ENCODE results near the gene PPP1R12B.
"Not testable (repeated sequence)": the region's sequence is repeated elsewhere in the genome, so short reads cannot be mapped to it uniquely, and the experiment has no call there.

Gene PPP1R12B

DNA sequence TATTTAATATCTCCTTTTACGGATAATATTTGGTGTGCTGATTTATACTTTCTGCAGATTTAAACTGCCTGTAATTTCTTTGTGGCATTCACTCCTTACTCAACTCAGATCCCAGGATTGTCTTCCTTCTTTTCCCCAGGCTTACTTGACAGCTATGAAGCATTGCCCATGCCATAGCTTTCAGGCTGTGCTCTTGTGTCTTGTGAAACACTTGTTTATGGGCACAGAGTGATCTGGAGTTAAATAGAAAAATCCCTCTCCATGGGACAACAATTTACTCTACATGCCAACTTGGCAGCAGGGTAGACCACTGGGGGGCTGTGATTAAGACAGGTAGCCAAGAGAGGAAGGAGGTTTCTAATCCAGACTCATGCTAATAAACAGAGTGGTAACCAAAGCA is 57.4 kb downstream of the PPP1R12B start:
- H3K36me3 ChIP-seq: no peaks in the 10 kb centered on the region
- no peaks in the 10 kb centered on the region for H3K27me3 ChIP-seq
- TF ChIP-seq CTCF (IDR thresholded peaks at IDR 0.05): no peak
- no peak overlapping the region for H3K27ac ChIP-seq
- H3K4me1 ChIP-seq (ENCODE audit: control insufficient read depth in 1 of 2, insufficient read depth in 1 of 2, low read depth in 1 of 2, low read length in 1 of 2): no peaks in the 10 kb centered on the region
- H3K9me3 ChIP-seq: no peaks in the 10 kb centered on the region
- no peak overlapping the region for H3K4me3 ChIP-seq (ENCODE audit: low read depth in 1 of 2, low read length in 1 of 2)

- not testable (repeated sequence) for H3K9me3 ChIP-seq; H3K27me3 ChIP-seq; H3K4me1 ChIP-seq (ENCODE audit: control insufficient read depth in 1 of 2, insufficient read depth in 1 of 2, low read depth in 1 of 2, low read length in 1 of 2); H3K36me3 ChIP-seq; H3K27ac ChIP-seq; H3K4me3 ChIP-seq (ENCODE audit: low read depth in 1 of 2, low read length in 1 of 2)
These were observed 58.4 kb downstream of the PPP1R12B start for GRCh38 chr1:202406896-202407295.

DNA sequence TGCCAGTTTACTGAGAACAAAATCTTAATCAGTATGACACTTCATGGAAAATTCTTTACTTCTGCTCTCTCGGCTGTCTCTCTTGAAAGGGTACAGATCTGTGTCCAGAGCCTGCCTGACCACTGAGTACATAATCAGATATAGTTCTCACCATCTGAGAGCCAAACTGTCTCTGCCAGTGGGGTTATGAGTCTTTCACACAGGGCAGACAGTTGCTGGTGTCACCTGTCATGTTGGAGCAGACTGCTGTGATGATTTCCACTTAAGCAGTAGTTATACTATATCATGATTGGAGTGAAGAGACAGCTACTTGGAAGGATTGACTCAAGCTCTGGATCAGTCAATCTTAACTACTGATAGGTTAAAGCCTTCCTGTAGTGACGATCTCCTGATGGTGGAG is 58.9 kb downstream of the PPP1R12B start:
- H3K27me3 ChIP-seq; H3K27ac ChIP-seq; H3K4me1 ChIP-seq (ENCODE audit: control insufficient read depth in 1 of 2, insufficient read depth in 1 of 2, low read depth in 1 of 2, low read length in 1 of 2); H3K36me3 ChIP-seq; H3K4me3 ChIP-seq (ENCODE audit: low read depth in 1 of 2, low read length in 1 of 2); H3K9me3 ChIP-seq: not testable (repeated sequence)

DNA sequence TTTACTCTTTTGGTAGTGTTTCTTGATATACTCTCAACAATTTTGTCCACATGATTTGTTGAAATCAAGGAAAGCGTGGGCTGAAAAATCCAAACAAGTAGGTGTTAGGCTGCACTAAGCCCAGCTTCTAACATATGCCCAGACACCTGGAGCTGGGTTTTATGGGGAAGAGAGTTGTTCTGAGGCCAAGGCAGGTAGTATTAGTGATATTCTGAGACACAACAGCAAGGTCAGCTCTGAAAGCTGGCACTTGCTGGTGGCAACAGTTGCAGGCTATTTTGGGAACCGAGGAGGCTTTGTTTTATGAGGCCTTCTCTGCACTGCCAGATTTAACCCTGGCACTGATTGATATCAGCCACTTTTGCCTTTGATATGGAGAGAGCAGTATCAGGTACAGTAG is 61.8 kb downstream of the PPP1R12B start:
- not testable (repeated sequence) for H3K9me3 ChIP-seq, H3K27me3 ChIP-seq, H3K36me3 ChIP-seq

DNA sequence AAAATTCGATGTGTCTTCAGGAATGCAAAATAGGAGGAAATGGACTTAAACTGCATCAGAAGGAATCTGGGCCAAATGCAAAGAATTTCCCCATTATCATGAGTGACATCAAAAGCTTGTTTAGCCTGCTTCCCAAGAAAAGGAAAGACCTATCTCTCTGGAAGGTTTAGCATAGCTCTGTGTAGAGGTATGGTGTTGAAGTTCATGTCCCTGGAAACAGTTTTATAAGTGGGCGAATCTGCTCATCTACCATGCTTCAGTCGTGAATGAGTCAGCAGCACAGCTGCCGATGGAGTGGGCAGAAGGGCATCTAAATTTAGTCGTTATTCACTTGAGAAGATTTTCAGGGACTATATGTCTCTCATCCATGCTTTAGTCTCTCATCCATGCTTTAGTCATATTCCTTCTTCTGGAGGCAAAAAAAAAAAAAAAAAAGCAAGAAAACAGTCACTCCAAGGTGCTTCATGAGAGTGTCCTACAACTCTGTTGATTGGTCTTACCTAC is 62.4 kb downstream of the PPP1R12B start:
- not testable (repeated sequence) for H3K36me3 ChIP-seq; H3K9me3 ChIP-seq; H3K4me3 ChIP-seq (ENCODE audit: low read depth in 1 of 2, low read length in 1 of 2); H3K27me3 ChIP-seq; H3K27ac ChIP-seq; H3K4me1 ChIP-seq (ENCODE audit: control insufficient read depth in 1 of 2, insufficient read depth in 1 of 2, low read depth in 1 of 2, low read length in 1 of 2)

More for the DNA sequence above, 61.8 kb downstream of the PPP1R12B start:
- H3K4me1 ChIP-seq (ENCODE audit: control insufficient read depth in 1 of 2, insufficient read depth in 1 of 2, low read depth in 1 of 2, low read length in 1 of 2); H3K4me3 ChIP-seq (ENCODE audit: low read depth in 1 of 2, low read length in 1 of 2); H3K27ac ChIP-seq: not testable (repeated sequence)

DNA sequence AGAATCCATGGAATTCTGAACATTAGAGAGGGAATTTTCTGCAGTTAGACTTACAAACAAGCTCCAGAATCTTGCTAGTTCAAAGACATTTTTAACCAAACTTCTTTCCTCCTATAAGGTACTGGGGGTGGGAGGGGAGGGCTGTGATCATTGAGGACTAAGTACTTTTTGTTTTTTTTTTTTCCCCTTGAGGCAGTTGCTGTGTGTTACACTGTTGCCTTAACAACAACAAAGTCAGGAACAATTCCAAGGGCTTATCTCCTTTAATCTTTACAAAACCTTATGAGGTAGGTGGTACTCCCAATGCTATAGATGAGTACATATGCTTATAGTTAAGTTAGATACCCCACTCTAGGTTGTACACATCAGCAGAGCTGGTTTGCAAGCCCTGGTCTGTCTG is 62.9 kb downstream of the PPP1R12B start:
- Histone ChIP-seq H3K9me3 (no peaks in the 10 kb centered on the region), H3K36me3 (no peaks in the 10 kb centered on the region), H3K27ac (no peak overlapping the region), H3K27me3 (no peaks in the 10 kb centered on the region), H3K4me1 (ENCODE audit: control insufficient read depth in 1 of 2, insufficient read depth in 1 of 2, low read depth in 1 of 2, low read length in 1 of 2) (no peaks in the 10 kb centered on the region), H3K4me3 (ENCODE audit: low read depth in 1 of 2, low read length in 1 of 2) (no peak overlapping the region)
- no peak for TF ChIP-seq CTCF (IDR thresholded peaks at IDR 0.05)

DNA sequence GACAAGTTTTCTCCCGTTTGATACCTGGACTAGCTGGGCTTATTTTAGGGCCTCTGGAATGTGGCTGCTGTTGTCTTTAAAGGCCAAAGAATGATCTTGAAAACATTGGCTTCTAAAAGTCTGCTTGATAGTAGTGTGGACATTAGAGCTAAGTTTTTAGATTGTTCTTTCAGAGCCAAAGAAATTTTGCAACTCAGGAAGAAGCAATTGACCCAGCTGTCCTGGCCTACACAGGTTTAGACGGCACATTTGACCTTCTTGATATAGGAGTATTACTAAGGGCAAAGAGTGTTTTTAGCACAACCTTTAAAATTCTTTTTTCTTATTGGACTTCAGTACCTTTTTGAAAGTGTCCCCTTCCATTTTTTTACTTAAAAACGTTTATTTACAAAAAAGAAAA is 63.9 kb downstream of the PPP1R12B start:
- not testable (repeated sequence) for H3K27ac ChIP-seq; H3K36me3 ChIP-seq; H3K4me3 ChIP-seq (ENCODE audit: low read depth in 1 of 2, low read length in 1 of 2)

DNA sequence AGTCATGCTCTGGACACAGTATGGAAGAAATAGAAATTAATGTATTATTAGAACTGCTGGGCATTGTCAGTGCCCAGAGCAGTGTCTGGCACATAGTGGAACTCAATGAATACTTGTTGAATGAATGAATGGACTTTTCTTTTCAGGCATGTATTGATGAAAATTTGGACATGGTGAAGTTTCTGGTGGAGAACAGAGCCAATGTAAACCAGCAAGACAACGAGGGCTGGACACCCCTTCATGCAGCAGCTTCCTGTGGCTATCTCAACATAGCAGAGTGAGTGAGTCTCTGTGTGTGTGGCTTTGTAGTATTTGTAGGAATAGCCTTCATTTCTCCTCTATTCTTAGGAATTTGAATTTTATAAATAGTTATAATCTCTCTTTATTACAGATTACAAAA is 68.1 kb downstream of the PPP1R12B start:
- no peak overlapping the region for H3K27ac ChIP-seq
- no peak for TF ChIP-seq CTCF (IDR thresholded peaks at IDR 0.05)
- no peaks in the 10 kb centered on the region for H3K9me3 ChIP-seq
- no peaks in the 10 kb centered on the region for H3K27me3 ChIP-seq
- no peaks in the 10 kb centered on the region for H3K36me3 ChIP-seq
- no peaks in the 10 kb centered on the region for H3K4me1 ChIP-seq (ENCODE audit: control insufficient read depth in 1 of 2, insufficient read depth in 1 of 2, low read depth in 1 of 2, low read length in 1 of 2)
- H3K4me3 ChIP-seq (ENCODE audit: low read depth in 1 of 2, low read length in 1 of 2): no peak overlapping the region

More for the DNA sequence above, 63.9 kb downstream of the PPP1R12B start:
- H3K4me1 ChIP-seq (ENCODE audit: control insufficient read depth in 1 of 2, insufficient read depth in 1 of 2, low read depth in 1 of 2, low read length in 1 of 2); H3K9me3 ChIP-seq; H3K27me3 ChIP-seq: not testable (repeated sequence)

GRCh38 chr1:202417141-202417540 is 68.6 kb downstream of the PPP1R12B start:
- H3K27ac ChIP-seq; H3K4me1 ChIP-seq (ENCODE audit: control insufficient read depth in 1 of 2, insufficient read depth in 1 of 2, low read depth in 1 of 2, low read length in 1 of 2); H3K36me3 ChIP-seq; H3K9me3 ChIP-seq; H3K27me3 ChIP-seq; H3K4me3 ChIP-seq (ENCODE audit: low read depth in 1 of 2, low read length in 1 of 2): not testable (repeated sequence)

DNA sequence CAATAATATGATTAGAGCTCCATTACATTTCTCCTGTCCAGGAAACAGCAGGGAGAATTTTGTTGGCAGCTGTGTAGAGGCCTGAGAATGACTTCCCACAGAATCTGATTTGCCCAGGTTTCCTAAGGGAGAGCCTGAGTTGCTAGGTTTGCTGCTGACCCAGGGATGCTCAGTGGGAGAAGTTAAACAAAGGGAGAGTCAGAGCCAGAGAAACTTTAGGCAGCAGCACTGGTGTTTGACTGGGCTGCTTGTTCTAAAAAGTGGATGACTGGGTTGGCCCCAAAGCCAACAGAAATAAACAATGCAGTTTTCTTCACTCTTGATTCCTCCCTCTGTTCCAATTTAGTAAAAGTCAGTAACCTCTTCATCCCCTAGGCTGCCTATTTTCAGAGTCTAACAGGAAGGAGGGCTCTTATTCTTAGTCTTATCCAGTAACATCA is 69.3 kb downstream of the PPP1R12B start:
- H3K4me1 ChIP-seq (ENCODE audit: control insufficient read depth in 1 of 2, insufficient read depth in 1 of 2, low read depth in 1 of 2, low read length in 1 of 2); H3K9me3 ChIP-seq; H3K4me3 ChIP-seq (ENCODE audit: low read depth in 1 of 2, low read length in 1 of 2); H3K36me3 ChIP-seq; H3K27ac ChIP-seq; H3K27me3 ChIP-seq: not testable (repeated sequence)

- H3K27ac ChIP-seq: not testable (repeated sequence)
These were observed 71.2 kb downstream of the PPP1R12B start for GRCh38 chr1:202419731-202420130.

More at GRCh38 chr1:202419731-202420130, 71.2 kb downstream of the PPP1R12B start:
- H3K27me3 ChIP-seq; H3K4me1 ChIP-seq (ENCODE audit: control insufficient read depth in 1 of 2, insufficient read depth in 1 of 2, low read depth in 1 of 2, low read length in 1 of 2); H3K4me3 ChIP-seq (ENCODE audit: low read depth in 1 of 2, low read length in 1 of 2); H3K9me3 ChIP-seq: not testable (repeated sequence)
- H3K36me3 ChIP-seq: peaks cover 14% of the 10 kb centered on the region
